ENCODE measurements around the gene STRN3.

The STRN3 gene

DNA sequence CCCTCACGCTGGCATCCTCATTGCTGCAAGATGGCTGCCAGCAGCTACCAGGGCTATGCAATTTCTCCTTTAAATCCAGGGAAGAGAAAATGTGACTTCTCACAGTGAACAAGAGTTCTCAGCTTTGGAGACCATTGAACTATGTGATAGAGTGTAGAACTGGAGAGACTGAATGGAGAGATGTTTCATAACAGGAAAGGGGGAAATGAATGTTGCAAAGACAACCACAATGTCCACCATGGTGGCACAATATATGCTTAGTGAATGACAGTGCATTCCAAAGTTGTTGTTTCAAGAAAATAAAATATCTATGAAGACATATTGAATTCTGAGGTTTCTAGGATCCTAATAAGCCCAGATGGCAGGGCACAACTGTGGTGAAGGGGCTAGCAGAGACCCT, 165.0 kb downstream of the STRN3 start:
- H3K27me3 ChIP-seq (ENCODE audit: insufficient read depth, low read length) = no peaks in the 10 kb centered on the region
- H3K9ac ChIP-seq (ENCODE audit: low read depth, low read length) = no peak overlapping the region
- H3K27ac ChIP-seq (ENCODE audit: low read depth, low read length) = no peak overlapping the region
- H3K4me1 ChIP-seq (ENCODE audit: insufficient read depth, low read length) = no peaks in the 10 kb centered on the region
- no peak overlapping the region for H3K4me3 ChIP-seq (ENCODE audit: low read length)
- no peaks in the 10 kb centered on the region for H3K36me3 ChIP-seq (ENCODE audit: insufficient read depth, low read length)
- 98% methylated on average over 1 of the region's 1 CpG for whole genome bisulfite sequencing
- H3K9me3 ChIP-seq (ENCODE audit: insufficient read depth, low read depth, low read length) = no peaks in the 10 kb centered on the region

DNA sequence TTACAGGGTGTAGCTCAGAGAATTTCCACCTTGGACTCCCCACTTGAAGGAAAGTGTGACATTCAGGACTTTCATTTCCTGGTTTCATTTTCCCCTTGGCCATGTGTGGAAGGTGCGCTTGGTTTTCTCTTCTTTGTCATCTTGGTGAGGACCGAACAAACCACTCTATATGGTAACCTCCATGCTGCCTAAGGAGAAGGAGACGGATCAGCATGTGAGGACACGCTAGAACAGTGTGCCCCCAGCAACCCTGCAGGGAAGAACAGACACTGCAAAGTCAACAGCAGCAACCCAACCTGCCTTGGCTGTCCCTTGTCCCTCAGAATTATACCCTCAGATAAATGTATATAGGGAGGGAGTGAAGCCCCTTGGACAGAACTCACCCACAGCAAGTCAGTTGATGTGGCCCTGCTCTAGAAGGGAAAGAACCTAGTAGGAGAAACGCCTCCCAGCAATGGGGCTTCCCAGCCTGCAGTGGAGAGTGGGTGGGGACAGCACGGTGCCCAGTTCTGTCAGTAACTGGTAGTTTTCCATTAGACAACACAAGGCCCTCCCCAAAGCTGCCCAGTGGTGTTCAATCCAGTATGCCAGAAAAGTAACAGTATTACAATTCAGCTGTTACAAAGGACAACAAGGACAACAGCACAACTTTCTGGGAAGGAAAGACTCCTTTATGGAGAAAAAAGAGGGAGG, 170.7 kb downstream of the STRN3 start:
- Histone ChIP-seq H3K9me3 (ENCODE audit: insufficient read depth, low read depth, low read length) (no peaks in the 10 kb centered on the region), H3K27ac (ENCODE audit: low read depth, low read length) (no peak overlapping the region), H3K4me1 (ENCODE audit: insufficient read depth, low read length) (no peaks in the 10 kb centered on the region), H3K9ac (ENCODE audit: low read depth, low read length) (no peak overlapping the region), H3K36me3 (ENCODE audit: insufficient read depth, low read length) (no peaks in the 10 kb centered on the region), H3K4me3 (ENCODE audit: low read length) (no peak overlapping the region), H3K27me3 (ENCODE audit: insufficient read depth, low read length) (no peaks in the 10 kb centered on the region)
- 92% methylated on average over 6 of the region's 6 CpGs for WGBS

- Histone ChIP-seq H3K4me1 (ENCODE audit: insufficient read depth, low read length) (no peaks in the 10 kb centered on the region), H3K36me3 (ENCODE audit: insufficient read depth, low read length) (no peaks in the 10 kb centered on the region), H3K9ac (ENCODE audit: low read depth, low read length) (no peak overlapping the region), H3K27me3 (ENCODE audit: insufficient read depth, low read length) (no peaks in the 10 kb centered on the region), H3K4me3 (ENCODE audit: low read length) (no peak overlapping the region), H3K9me3 (ENCODE audit: insufficient read depth, low read depth, low read length) (no peaks in the 10 kb centered on the region), H3K27ac (ENCODE audit: low read depth, low read length) (no peak overlapping the region)
Measured at GRCh38 chr14:30854492-30854891, 171.7 kb downstream of the STRN3 start.

GRCh38 chr14:30853946-30854345, 172.2 kb downstream of the STRN3 start:
- H3K4me3 ChIP-seq (ENCODE audit: low read length) = no peak overlapping the region
- no peak overlapping the region for H3K9ac ChIP-seq (ENCODE audit: low read depth, low read length)
- H3K27me3 ChIP-seq (ENCODE audit: insufficient read depth, low read length) = no peaks in the 10 kb centered on the region
- no peaks in the 10 kb centered on the region for H3K4me1 ChIP-seq (ENCODE audit: insufficient read depth, low read length)
- no peak overlapping the region for H3K27ac ChIP-seq (ENCODE audit: low read depth, low read length)
- no peaks in the 10 kb centered on the region for H3K9me3 ChIP-seq (ENCODE audit: insufficient read depth, low read depth, low read length)
- no peaks in the 10 kb centered on the region for H3K36me3 ChIP-seq (ENCODE audit: insufficient read depth, low read length)

DNA sequence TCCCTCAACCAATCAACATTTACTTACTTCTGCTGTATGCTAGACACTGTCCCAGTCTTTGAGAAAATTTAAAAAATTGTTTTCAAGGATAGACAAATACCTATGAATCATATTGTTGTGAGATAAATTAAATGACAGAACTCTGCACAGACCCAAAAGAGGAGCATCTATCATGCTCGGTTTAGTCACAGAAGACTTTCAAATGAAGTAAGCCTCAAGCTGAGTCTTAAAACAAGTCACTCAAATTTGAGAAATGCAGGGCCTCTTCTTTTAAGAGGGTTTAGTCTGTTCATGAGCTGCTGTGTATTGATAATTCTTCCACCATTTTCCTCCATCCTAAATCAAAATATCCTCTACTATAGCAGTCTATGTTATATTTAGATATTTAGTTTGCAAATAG, 176.2 kb downstream of the STRN3 start:
- H3K27ac ChIP-seq (ENCODE audit: low read depth, low read length) = no peak overlapping the region
- H3K4me1 ChIP-seq (ENCODE audit: insufficient read depth, low read length) = no peaks in the 10 kb centered on the region
- H3K27me3 ChIP-seq (ENCODE audit: insufficient read depth, low read length) = no peaks in the 10 kb centered on the region
- H3K4me3 ChIP-seq (ENCODE audit: low read length) = no peak overlapping the region
- H3K9me3 ChIP-seq (ENCODE audit: insufficient read depth, low read depth, low read length) = no peaks in the 10 kb centered on the region
- 100% methylated on average over 1 of the region's 1 CpG for WGBS
- no peak overlapping the region for H3K9ac ChIP-seq (ENCODE audit: low read depth, low read length)
- H3K36me3 ChIP-seq (ENCODE audit: insufficient read depth, low read length) = no peaks in the 10 kb centered on the region

DNA sequence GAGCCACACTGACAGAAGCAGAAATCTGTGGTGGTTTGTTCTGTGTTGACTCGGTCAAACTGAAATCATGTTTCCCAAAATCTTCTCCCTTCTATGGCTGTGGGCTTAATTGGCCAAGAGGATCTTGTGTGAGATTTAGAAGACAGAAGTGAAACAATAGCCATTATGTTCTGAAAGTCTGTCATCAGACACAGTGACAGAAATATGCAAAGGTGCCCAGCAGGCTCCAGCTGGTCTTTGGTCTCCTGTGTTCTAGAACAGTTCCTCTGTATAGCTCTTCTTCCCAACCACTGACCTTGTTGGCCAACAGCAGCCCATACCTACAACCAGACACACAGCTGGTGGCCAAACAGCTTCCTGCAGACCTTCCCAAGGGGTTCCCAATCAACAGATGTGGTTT, 176.8 kb downstream of the STRN3 start:
- Histone ChIP-seq H3K9ac (ENCODE audit: low read depth, low read length) (no peak overlapping the region), H3K36me3 (ENCODE audit: insufficient read depth, low read length) (no peaks in the 10 kb centered on the region), H3K4me1 (ENCODE audit: insufficient read depth, low read length) (no peaks in the 10 kb centered on the region), H3K27ac (ENCODE audit: low read depth, low read length) (no peak overlapping the region), H3K4me3 (ENCODE audit: low read length) (no peak overlapping the region), H3K27me3 (ENCODE audit: insufficient read depth, low read length) (no peaks in the 10 kb centered on the region), H3K9me3 (ENCODE audit: insufficient read depth, low read depth, low read length) (no peaks in the 10 kb centered on the region)
- WGBS = 100% methylated on average over 1 of the region's 1 CpG

DNA sequence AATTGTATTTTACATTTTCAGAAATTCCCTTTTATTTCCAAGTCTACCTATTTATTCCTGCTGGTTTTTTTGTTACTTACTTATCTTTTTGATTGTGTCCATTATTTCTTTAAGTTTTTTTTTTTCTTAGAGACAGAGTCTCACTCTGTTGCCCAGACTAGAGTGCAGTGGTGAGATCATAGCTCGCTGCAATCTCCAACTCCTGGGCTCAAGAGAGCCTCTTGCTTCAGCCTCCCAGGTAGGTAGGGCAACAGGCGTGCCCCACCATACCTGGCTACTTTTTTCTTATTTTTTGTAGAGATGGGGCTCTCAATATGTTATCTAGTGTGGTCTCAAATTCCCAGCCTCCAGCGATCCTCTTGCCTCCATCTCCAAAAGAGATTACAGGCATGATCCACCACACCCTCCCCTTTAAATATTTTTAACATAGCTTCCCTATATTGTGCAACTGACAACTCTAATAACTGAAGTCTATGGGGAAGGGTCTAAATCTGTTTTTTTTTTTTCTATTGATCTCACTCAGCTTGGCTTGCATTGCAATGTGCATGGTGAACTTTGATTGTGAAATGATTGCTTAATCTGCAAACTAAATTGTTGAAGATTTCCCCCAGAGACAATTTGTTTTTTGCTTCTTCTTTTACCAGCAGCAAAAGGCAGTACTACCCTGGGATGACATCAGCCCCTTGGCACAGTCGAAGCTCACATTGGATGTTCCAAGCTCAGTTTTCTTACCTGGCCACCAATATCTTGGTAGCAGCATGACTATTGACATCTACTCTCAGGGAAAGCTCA, 177.5 kb downstream of the STRN3 start:
- 90% methylated on average over 3 of the region's 4 CpGs for WGBS
- Histone ChIP-seq H3K4me1 (ENCODE audit: insufficient read depth, low read length) (no peaks in the 10 kb centered on the region), H3K9me3 (ENCODE audit: insufficient read depth, low read depth, low read length) (no peaks in the 10 kb centered on the region), H3K4me3 (ENCODE audit: low read length) (no peak overlapping the region), H3K36me3 (ENCODE audit: insufficient read depth, low read length) (no peaks in the 10 kb centered on the region), H3K27me3 (ENCODE audit: insufficient read depth, low read length) (no peaks in the 10 kb centered on the region), H3K27ac (ENCODE audit: low read depth, low read length) (no peak overlapping the region), H3K9ac (ENCODE audit: low read depth, low read length) (no peak overlapping the region)
